Prostate gland (tissue), 2 donors: ENCODE measurements around the gene TMIGD1. TPM values are rescaled to one million over a fixed set of nuclear protein-coding genes. Genes with fewer than 3 reads are reported as not detected.
"Not testable (repeated sequence)": the region's sequence is repeated elsewhere in the genome, so short reads cannot be mapped to it uniquely, and the experiment has no call there.

ENCODE experiments used
- DNase-seq: peaks from one replicate; pipeline ENCODE4 v3.0.0-alpha.2; 2019; ENCODE audit warnings: low spot score
- H3K27ac ChIP-seq, 2 donors: fragments of 200-600 bp; sonication (generic); 2 replicates each; pipeline ENCODE4 v1.5.1; 2017 to 2019
- H3K27me3 ChIP-seq: fragments of 200-600 bp; sonication (generic); replicated peaks from 2 replicates; pipeline ENCODE4 v1.5.1; 2019; ENCODE audit not compliant: insufficient read depth
- H3K36me3 ChIP-seq, 2 donors: fragments of 200-600 bp; sonication (generic); 1 replicate in 1 of 2; 2 replicates in 1 of 2; pipeline versions ENCODE4 v1.5.1 to v1.8.1; 2017 to 2019
- H3K4me1 ChIP-seq: fragments of 200-600 bp; sonication (generic); replicated peaks from 2 replicates; pipeline ENCODE4 v1.5.1; 2019
- H3K4me3 ChIP-seq, 2 donors: fragments of 200-600 bp; sonication (generic); 2 replicates each; pipeline ENCODE4 v1.5.1; 2017 to 2019
- H3K9me3 ChIP-seq: fragments of 200-600 bp; sonication (generic); 2 replicates; pipeline ENCODE4 v1.5.1; 2017
- POLR2A ChIP-seq: fragments of 450-650 bp; IDR thresholded peaks from one replicate; pipeline ENCODE4 v1.6.1; 2016; ENCODE audit warnings: antibody characterized with exemption, mild to moderate bottlenecking
- POLR2AphosphoS5 ChIP-seq: sonication (generic); formaldehyde crosslinking; IDR thresholded peaks from one replicate; pipeline ENCODE4 v1.6.1; 2017; ENCODE audit warnings: antibody characterized with exemption
- WGBS: methylation state at CpG from one replicate; pipeline ENCODE4 v1.1.5; 2018; 5-methylcytosine and 5-hydroxymethylcytosine counted together
- intact Hi-C: fragments of 100-400 bp; cut with DNase I; formaldehyde crosslinking; loops from one replicate; pipeline ENCODE4 v1.14.2; 2022
- total RNA-seq, 2 donors: library from RNA; depleted of rRNA; stranded (reverse); fragments of >200 nt; gene quantifications; one replicate each; pipeline ENCODE4 v1.1.0, GENCODE V29; 2016
- TF ChIP-seq, protein P1 (sequence below), 4 experiments: fragments of 200-600 bp in 2 of 4; fragments of 450-650 bp in 2 of 4; sonication (generic) in 2 of 4; IDR thresholded peaks; 1 replicate in 3 of 4; 2 replicates in 1 of 4; pipeline ENCODE4 v1.5.1; 2016 to 2019; ENCODE audit warnings: antibody characterized with exemption in 4 of 4, mild to moderate bottlenecking in 2 of 4, moderate library complexity in 2 of 4

The TMIGD1 gene
- total RNA-seq, 2 donors from 2014 or later, result not detected

DNA sequence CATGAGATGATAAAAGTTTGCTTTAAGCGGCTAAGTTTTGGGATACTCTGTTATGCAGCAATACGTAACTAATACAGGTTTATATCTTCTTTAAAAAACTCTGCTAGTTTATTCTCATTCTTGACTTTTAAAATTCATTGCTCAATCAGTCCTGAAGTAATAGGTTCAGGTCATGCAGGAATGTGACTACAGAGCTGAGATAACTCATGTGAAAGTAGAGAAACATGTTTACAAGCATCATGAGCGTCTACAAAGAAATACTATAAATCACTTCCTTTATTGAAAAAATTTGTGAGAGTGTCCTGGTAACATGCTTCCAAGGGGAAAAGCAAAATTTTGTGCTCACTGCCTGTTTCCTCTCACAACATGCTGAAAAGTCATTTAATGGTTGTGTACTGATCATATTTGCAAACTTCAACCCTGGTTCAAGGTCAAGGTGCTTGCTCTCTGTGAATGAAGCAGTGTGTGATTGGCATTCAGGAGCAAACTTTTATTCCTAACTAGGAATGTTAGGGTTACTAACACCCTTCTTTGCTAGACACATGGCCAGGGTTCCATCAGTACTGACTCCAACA, 12.5 kb upstream of the TMIGD1 start:
- Histone ChIP-seq H3K4me3 (no peak overlapping the region), H3K27ac (peak overlapping the region in 1 of 2 donors; percentile 75), H3K4me1 (peaks cover 16% of the 10 kb centered on the region), H3K27me3 (no peaks in the 10 kb centered on the region), H3K36me3 (no peaks in the 10 kb centered on the region), H3K9me3 (no peaks in the 10 kb centered on the region)
- 66% methylated on average over 3 of the region's 3 CpGs for WGBS
- DNase-seq, result no peak
- intact Hi-C loops, result loop anchor here (10.0 kb wide), 1 partner anchor 128 kb away; the partner anchor contains the start of gene GOSR1
- TF ChIP-seq, protein P1, sequence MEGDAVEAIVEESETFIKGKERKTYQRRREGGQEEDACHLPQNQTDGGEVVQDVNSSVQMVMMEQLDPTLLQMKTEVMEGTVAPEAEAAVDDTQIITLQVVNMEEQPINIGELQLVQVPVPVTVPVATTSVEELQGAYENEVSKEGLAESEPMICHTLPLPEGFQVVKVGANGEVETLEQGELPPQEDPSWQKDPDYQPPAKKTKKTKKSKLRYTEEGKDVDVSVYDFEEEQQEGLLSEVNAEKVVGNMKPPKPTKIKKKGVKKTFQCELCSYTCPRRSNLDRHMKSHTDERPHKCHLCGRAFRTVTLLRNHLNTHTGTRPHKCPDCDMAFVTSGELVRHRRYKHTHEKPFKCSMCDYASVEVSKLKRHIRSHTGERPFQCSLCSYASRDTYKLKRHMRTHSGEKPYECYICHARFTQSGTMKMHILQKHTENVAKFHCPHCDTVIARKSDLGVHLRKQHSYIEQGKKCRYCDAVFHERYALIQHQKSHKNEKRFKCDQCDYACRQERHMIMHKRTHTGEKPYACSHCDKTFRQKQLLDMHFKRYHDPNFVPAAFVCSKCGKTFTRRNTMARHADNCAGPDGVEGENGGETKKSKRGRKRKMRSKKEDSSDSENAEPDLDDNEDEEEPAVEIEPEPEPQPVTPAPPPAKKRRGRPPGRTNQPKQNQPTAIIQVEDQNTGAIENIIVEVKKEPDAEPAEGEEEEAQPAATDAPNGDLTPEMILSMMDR (IDR thresholded peaks at IDR 0.05), result no peak
- no peak for TF ChIP-seq POLR2AphosphoS5
- TF ChIP-seq POLR2A, result no peak

DNA sequence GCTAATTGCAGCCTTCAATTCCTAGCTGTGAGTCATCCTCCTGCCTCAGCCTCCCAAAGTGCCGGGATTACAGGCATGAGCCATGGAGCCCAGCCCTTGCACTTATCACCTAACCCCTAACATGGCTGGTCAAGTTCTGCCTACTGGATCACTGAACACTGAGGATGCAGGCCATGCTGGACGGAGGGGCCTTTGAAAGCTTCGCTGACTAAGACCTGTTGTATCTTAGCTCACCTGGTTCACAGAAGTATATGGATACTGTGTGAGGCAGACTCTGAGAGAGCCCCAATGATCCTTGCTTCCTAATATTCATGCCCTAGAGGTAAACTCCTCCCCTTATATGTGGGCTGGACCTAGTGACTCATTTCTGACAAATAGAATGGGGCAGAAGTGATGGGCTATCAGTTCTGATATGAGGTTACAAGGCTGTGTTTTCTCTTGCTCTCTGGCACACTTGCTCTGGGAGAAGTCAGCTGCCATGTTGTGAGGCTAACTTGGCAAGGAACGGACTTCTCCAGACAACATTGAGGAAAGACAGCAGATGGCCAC, 11.7 kb upstream of the TMIGD1 start:
- no peaks in the 10 kb centered on the region for H3K36me3 ChIP-seq
- no peak for DNase-seq
- H3K4me3 ChIP-seq, result no peak overlapping the region
- H3K27me3 ChIP-seq, result no peaks in the 10 kb centered on the region
- intact Hi-C loops, result loop anchor here (10.0 kb wide), 1 partner anchor 129 kb away; the partner anchor contains the start of gene GOSR1
- H3K27ac ChIP-seq, result peak overlapping the region; percentile 74 to 75
- no peak for TF ChIP-seq POLR2AphosphoS5
- TF ChIP-seq POLR2A, result no peak
- TF ChIP-seq, protein P1 (IDR thresholded peaks at IDR 0.05), result no peak
- H3K4me1 ChIP-seq, result peaks cover 16% of the 10 kb centered on the region
- 95% methylated on average over 4 of the region's 4 CpGs for WGBS
- no peaks in the 10 kb centered on the region for H3K9me3 ChIP-seq

DNA sequence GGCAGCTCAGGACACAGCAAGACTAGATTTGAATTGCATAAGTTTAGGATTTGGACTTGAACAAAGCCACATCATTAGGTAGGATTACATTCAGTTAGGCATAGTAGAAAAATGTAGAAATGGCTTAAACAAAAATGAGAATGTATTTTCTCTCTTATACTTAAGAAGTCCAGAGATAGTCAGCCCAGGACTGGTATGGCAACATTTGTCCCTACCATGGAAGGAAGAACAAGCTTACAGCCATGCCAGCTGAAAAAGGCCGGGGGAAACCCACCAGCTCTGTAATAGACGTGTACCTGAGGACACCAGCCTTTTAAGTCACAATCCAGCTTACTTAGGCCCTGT, 11.2 kb upstream of the TMIGD1 start:
- WGBS, result 71% methylated on average over 2 of the region's 2 CpGs
- TF ChIP-seq POLR2A (no peak), POLR2AphosphoS5 (no peak)
- TF ChIP-seq, protein P1 (IDR thresholded peaks at IDR 0.05), result no peak
- Histone ChIP-seq H3K36me3 (no peaks in the 10 kb centered on the region), H3K9me3 (no peaks in the 10 kb centered on the region), H3K27ac (peak overlapping the region; percentile 74 to 75), H3K4me3 (no peak overlapping the region), H3K27me3 (no peaks in the 10 kb centered on the region), H3K4me1 (peaks cover 16% of the 10 kb centered on the region)
- DNase-seq, result no peak
- intact Hi-C loops, result loop anchor here (10.0 kb wide), 1 partner anchor 130 kb away; the partner anchor contains the start of gene GOSR1

DNA sequence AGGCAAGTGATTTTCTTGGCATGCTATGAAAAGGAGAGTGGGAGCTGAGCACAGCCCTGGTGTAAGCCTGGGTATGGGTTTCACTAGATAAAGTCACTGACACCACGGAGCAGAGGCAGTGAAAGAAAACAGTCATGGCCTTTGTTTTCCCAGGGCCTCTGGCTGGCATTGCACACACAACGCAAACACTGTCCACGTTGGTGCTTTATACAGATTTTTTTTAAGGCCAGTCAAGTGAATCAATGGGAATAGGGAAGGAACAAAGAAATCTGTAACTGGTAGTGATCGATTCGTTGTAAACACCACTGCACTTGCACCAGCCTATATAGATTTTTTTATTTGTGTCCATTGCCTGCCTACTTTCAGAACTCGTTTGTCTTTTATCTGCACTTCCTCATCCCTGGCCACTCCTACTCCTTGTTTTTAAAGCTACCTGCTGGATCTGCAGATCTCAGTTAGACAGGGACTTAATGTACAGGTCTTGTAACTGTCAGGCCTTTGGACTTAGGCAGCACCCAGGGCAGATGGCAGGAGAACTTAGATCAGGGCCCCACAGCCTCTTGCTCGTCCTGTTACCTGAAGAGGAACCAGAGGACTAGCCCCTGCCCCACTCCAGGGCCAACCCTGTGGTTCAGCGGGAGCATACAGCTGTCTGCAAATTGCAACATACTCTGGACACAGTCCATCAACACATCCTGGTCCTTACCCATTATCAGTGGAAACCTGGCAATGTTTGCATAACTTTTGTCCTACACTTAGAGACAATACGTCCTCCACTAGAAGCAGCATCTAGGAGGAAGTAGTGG, 10.6 kb upstream of the TMIGD1 start:
- TF ChIP-seq POLR2AphosphoS5 (peak; percentile 80), POLR2A (no peak)

DNA sequence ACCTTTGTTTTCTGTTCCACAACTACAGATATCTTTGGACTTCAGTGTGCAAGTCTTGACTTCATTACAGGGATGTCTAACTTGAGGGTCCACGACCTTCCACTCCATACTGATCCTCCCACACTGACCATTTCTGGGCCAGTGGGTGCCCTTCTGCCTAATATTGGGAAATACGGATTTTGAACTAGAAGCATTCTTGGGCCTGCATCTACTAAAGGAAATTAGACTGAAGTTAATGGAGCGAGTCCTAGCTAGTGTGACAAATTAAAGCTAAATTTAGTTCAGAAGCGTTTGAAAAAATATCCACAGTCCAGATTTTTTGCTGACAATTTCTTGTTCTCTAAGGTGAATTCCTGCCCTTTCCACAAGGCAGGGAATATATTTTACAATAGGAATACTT, 9.9 kb upstream of the TMIGD1 start:
- Histone ChIP-seq H3K4me3 (no peak overlapping the region), H3K9me3 (no peaks in the 10 kb centered on the region), H3K27me3 (no peaks in the 10 kb centered on the region), H3K4me1 (peaks cover 16% of the 10 kb centered on the region), H3K27ac (peak overlapping the region; percentile 74 to 75), H3K36me3 (no peaks in the 10 kb centered on the region)
- DNase-seq, result no peak
- intact Hi-C loops, result loop anchor here (10.0 kb wide), 1 partner anchor 131 kb away; the partner anchor contains the start of gene GOSR1
- WGBS, result 68% methylated on average over 4 of the region's 4 CpGs
- TF ChIP-seq POLR2A (no peak), POLR2AphosphoS5 (no peak)
- TF ChIP-seq, protein P1 (IDR thresholded peaks at IDR 0.05), result no peak

More for the DNA sequence above, 10.6 kb upstream of the TMIGD1 start:
- DNase-seq, result peak; percentile 82
- intact Hi-C loops, result loop anchor here (10.0 kb wide), 1 partner anchor 130 kb away; the partner anchor contains the start of gene GOSR1
- H3K4me3 ChIP-seq, result no peak overlapping the region
- H3K36me3 ChIP-seq, result no peaks in the 10 kb centered on the region
- H3K4me1 ChIP-seq, result peaks cover 16% of the 10 kb centered on the region
- no peaks in the 10 kb centered on the region for H3K27me3 ChIP-seq
- WGBS, result 21% methylated on average over 9 of the region's 9 CpGs
- peak overlapping the region; percentile 74 to 75 for H3K27ac ChIP-seq
- H3K9me3 ChIP-seq, result no peaks in the 10 kb centered on the region

DNA sequence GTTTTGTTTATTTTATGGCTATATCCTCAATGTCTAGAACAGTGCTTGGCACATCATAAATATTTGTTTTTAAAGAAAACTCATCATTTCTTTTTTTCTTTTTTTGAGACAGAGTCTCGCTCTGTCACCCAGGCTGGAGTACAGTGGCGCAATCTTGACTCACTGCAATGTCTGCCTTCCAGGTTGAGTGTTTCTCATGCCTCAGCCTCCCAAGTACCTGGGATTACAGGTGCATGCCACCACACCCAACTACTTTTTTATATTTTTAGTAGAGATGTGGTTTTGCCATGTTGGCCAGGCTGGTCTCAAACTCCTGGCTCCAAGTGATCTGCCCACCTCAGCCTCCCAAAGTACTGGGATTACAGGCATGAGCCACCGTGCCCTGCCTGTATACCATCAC, 9.4 kb upstream of the TMIGD1 start:
- H3K27ac ChIP-seq, result peak overlapping the region in 1 of 2 donors; percentile 75

More for the DNA sequence above, 9.4 kb upstream of the TMIGD1 start:
- intact Hi-C loops, result loop anchor here (10.0 kb wide), 1 partner anchor 132 kb away; the partner anchor contains the start of gene GOSR1
- H3K4me1 ChIP-seq, result peaks cover 16% of the 10 kb centered on the region
- not testable (repeated sequence) for H3K4me3 ChIP-seq, H3K27me3 ChIP-seq, DNase-seq, H3K36me3 ChIP-seq, H3K9me3 ChIP-seq
- WGBS, result 95% methylated on average over 3 of the region's 3 CpGs
